HepG2 (cell line): Measurements from ENCODE around the gene FIZ1. TPM values are rescaled to one million over a fixed set of nuclear protein-coding genes. Genes with fewer than 3 reads are reported as not detected.

Experiments
- ATM ChIP-seq: fragments of 450-650 bp; IDR thresholded peaks from 2 replicates; pipeline ENCODE4 v1.7.1; 2017; ENCODE audit warnings: mild to moderate bottlenecking, borderline replicate concordance
- BHLHE40 ChIP-seq: IDR thresholded peaks from 2 replicates; pipeline ENCODE4 v1.6.1; 2011; ENCODE audit warnings: low read length, improper control_type of control experiment
- CBX5 ChIP-seq: sonication (generic); formaldehyde crosslinking; IDR thresholded peaks from 2 replicates; pipeline ENCODE4 v1.4.0; 2020; ENCODE audit warnings: missing genetic modification reagents, borderline replicate concordance
- CREB1 ChIP-seq, 2 experiments: fragments of 450-650 bp in 1 of 2; IDR thresholded peaks; 2 replicates each; pipeline ENCODE4 v1.6.1; 2016 to 2017; ENCODE audit warnings: control low read depth in 1 of 2, mild to moderate bottlenecking in 1 of 2, missing compliant biosample characterization in 1 of 2, missing genetic modification characterization in 1 of 2
- DR1 ChIP-seq: sonication (generic); formaldehyde crosslinking; IDR thresholded peaks from 2 replicates; pipeline ENCODE4 v1.8.0; 2021; ENCODE audit warnings: mild to moderate bottlenecking, missing genetic modification reagents, inconsistent platforms
- HMG20A ChIP-seq: IDR thresholded peaks from 2 replicates; pipeline ENCODE4 v1.6.1; 2016; ENCODE audit warnings: borderline replicate concordance
- HNRNPK ChIP-seq: fragments of 200-400 bp; formaldehyde crosslinking; IDR thresholded peaks from 2 replicates; pipeline ENCODE4 v1.6.1; 2018; ENCODE audit warnings: low read length, low read depth, moderate library complexity, mild to moderate bottlenecking; ENCODE audit not compliant: poor library complexity, severe bottlenecking
- JARID2 ChIP-seq: sonication (generic); formaldehyde crosslinking; IDR thresholded peaks from 2 replicates; pipeline ENCODE4 v1.8.1; 2023; ENCODE audit warnings: missing genetic modification reagents, inconsistent platforms; ENCODE audit not compliant: insufficient replicate concordance
- MAFK ChIP-seq, 2 experiments: IDR thresholded peaks in 1 of 2; conservative IDR thresholded peaks in 1 of 2; 2 replicates each; pipeline ENCODE4 v1.6.1; 2011; ENCODE audit warnings: improper control_type of control experiment in 2 of 2, low read length in 2 of 2
- MED13 ChIP-seq: sonication (generic); formaldehyde crosslinking; IDR thresholded peaks from 2 replicates; pipeline ENCODE4 v1.5.0; 2020; ENCODE audit warnings: missing genetic modification reagents
- MLLT10 ChIP-seq: sonication (generic); formaldehyde crosslinking; IDR thresholded peaks from 2 replicates; pipeline ENCODE4 v1.4.0; 2020; ENCODE audit warnings: missing genetic modification reagents
- MYPOP ChIP-seq: sonication (generic); formaldehyde crosslinking; IDR thresholded peaks from 2 replicates; pipeline ENCODE4 v1.8.1; 2023; ENCODE audit warnings: mild to moderate bottlenecking, moderate library complexity, missing genetic modification reagents
- NONO ChIP-seq, 2 experiments: fragments of 450-650 bp in 1 of 2; sonication (generic) in 1 of 2; formaldehyde crosslinking in 1 of 2; IDR thresholded peaks in 1 of 2; conservative IDR thresholded peaks in 1 of 2; 2 replicates each; pipeline versions ENCODE4 v1.6.1 to v1.8.0; 2017 to 2022; ENCODE audit warnings: mild to moderate bottlenecking in 1 of 2, missing genetic modification reagents in 1 of 2, moderate library complexity in 1 of 2
- NR2F1 ChIP-seq, 2 experiments: fragments of 450-650 bp in 1 of 2; formaldehyde crosslinking in 1 of 2; IDR thresholded peaks; 2 replicates each; pipeline versions ENCODE4 v1.5.0 to v1.6.1; 2016 to 2020; ENCODE audit warnings: mild to moderate bottlenecking in 1 of 2, missing compliant biosample characterization in 1 of 2, missing genetic modification reagents in 1 of 2, moderate library complexity in 1 of 2
- SIX1 ChIP-seq: sonication (generic); formaldehyde crosslinking; IDR thresholded peaks from 2 replicates; pipeline ENCODE4 v1.4.0; 2020; ENCODE audit warnings: missing genetic modification reagents, borderline replicate concordance
- TBX2 ChIP-seq: sonication (generic); formaldehyde crosslinking; IDR thresholded peaks from 2 replicates; pipeline ENCODE4 v1.5.0; 2020; ENCODE audit warnings: missing genetic modification reagents, mild to moderate bottlenecking, borderline replicate concordance
- TEF ChIP-seq: sonication (generic); formaldehyde crosslinking; IDR thresholded peaks from 2 replicates; pipeline ENCODE4 v1.5.0; 2020; ENCODE audit warnings: missing genetic modification reagents
- TGIF2 ChIP-seq: IDR thresholded peaks from 2 replicates; pipeline ENCODE4 v1.6.1; 2016; ENCODE audit warnings: control low read depth, missing compliant biosample characterization
- U2AF2 ChIP-seq: fragments of 200-400 bp; formaldehyde crosslinking; IDR thresholded peaks from 2 replicates; pipeline ENCODE4 v1.6.1; 2017; ENCODE audit warnings: low read depth, mild to moderate bottlenecking, low read length
- YY1 ChIP-seq: IDR thresholded peaks from 2 replicates; pipeline ENCODE4 v1.6.1; 2011; ENCODE audit warnings: low read length, low read depth, moderate library complexity, mild to moderate bottlenecking; ENCODE audit not compliant: insufficient read depth, insufficient replicate concordance
- ZKSCAN5 ChIP-seq: sonication (generic); formaldehyde crosslinking; IDR thresholded peaks from 2 replicates; pipeline ENCODE4 v1.5.1; 2020; ENCODE audit warnings: mild to moderate bottlenecking, missing genetic modification reagents
- ZNF10 ChIP-seq: sonication (generic); formaldehyde crosslinking; IDR thresholded peaks from 2 replicates; pipeline ENCODE4 v1.4.0; 2020; ENCODE audit warnings: mild to moderate bottlenecking, low read depth, missing genetic modification reagents, borderline replicate concordance
- ZNF292 ChIP-seq: sonication (generic); formaldehyde crosslinking; IDR thresholded peaks from 2 replicates; pipeline ENCODE4 v1.8.1; 2022; ENCODE audit warnings: mild to moderate bottlenecking, low read depth, missing genetic modification reagents, borderline replicate concordance
- ZNF350 ChIP-seq: sonication (generic); formaldehyde crosslinking; IDR thresholded peaks from 2 replicates; pipeline ENCODE4 v1.4.0; 2020; ENCODE audit warnings: mild to moderate bottlenecking, low read depth, missing genetic modification reagents, borderline replicate concordance
- ZNF576 ChIP-seq: sonication (generic); formaldehyde crosslinking; IDR thresholded peaks from 2 replicates; pipeline ENCODE4 v1.4.0; 2020; ENCODE audit warnings: mild to moderate bottlenecking, missing genetic modification reagents
- ZNF619 ChIP-seq: sonication (generic); formaldehyde crosslinking; IDR thresholded peaks from 2 replicates; pipeline ENCODE4 v1.4.0; 2020; ENCODE audit warnings: mild to moderate bottlenecking, missing genetic modification reagents
- ZNF639 ChIP-seq: conservative IDR thresholded peaks from 2 replicates; pipeline ENCODE4 v1.6.1; 2018; ENCODE audit warnings: missing genetic modification reagents
- ZNF777 ChIP-seq: sonication (generic); formaldehyde crosslinking; IDR thresholded peaks from 2 replicates; pipeline ENCODE4 v1.4.0; 2020; ENCODE audit warnings: missing genetic modification reagents
- ZNF780A ChIP-seq: sonication (generic); formaldehyde crosslinking; IDR thresholded peaks from 2 replicates; pipeline ENCODE4 v1.8.0; 2022; ENCODE audit warnings: mild to moderate bottlenecking, missing genetic modification reagents, moderate library complexity
- polyA plus RNA-seq, 8 experiments: library from polyadenylated mRNA; depleted of rRNA in 3 of 8; stranded (reverse) in 7 of 8; unstranded in 1 of 8; fragments of >200 nt; fragmentation: Illumina TruSeq in 4 of 8; extraction: Trizol in 4 of 8; gene quantifications; 2 replicates each; pipeline versions ENCODE4 v1.2.1 to v1.2.3, GENCODE V29; 2011 to 2016; ENCODE audit warnings: low read depth in 4 of 8, missing spikeins in 1 of 8, mixed read lengths in 1 of 8; ENCODE audit not compliant: insufficient read depth in 1 of 8
- total RNA-seq, 5 experiments: library from RNA; depleted of rRNA; stranded (reverse); fragments of >200 nt; fragmentation: Illumina TruSeq; extraction: Trizol; gene quantifications; 2 replicates each; pipeline ENCODE4 v1.2.3, GENCODE V29; 2016; ENCODE audit warnings: low read depth in 1 of 5

Gene FIZ1
- total and polyA plus RNA-seq, 2 of the 13 experiments (the other 11 are each of a cell fraction or from before 2014, with no cell fraction given): 3.6 to 5.9 TPM

- TF ChIP-seq HNRNPK (no peak), ZNF777 (CRISPR knock-in tag) (no peak), TEF (CRISPR knock-in tag) (no peak), NONO (IDR thresholded peaks at IDR 0.05) (no peak), NONO (CRISPR knock-in tag; conservative IDR thresholded peaks at IDR 0.05) (peak; percentile 91), CREB1 (IDR thresholded peaks at IDR 0.05) (peak; percentile 84), CREB1 (CRISPR knock-in tag; IDR thresholded peaks at IDR 0.05) (peak; percentile 95), U2AF2 (no peak), NR2F1 (CRISPR knock-in tag; IDR thresholded peaks at IDR 0.05) (no peak), ZNF10 (CRISPR knock-in tag) (no peak), ZNF576 (CRISPR knock-in tag) (no peak), ATM (no peak), MAFK (conservative IDR thresholded peaks at IDR 0.05 in 1 of 2, IDR thresholded peaks at IDR 0.05 in 1 of 2; ENCODE audit: low read length in 2 of 2) (no peak), SIX1 (CRISPR knock-in tag) (no peak), TBX2 (CRISPR knock-in tag) (peak; percentile 51; the same call in 1 of the 2 replicates), YY1 (peak; percentile 94), DR1 (CRISPR knock-in tag) (no peak; the same call in 1 of the 2 replicates), ZNF292 (CRISPR knock-in tag) (no peak), MED13 (CRISPR knock-in tag) (no peak), BHLHE40 (no peak), ZNF350 (CRISPR knock-in tag) (peak; percentile 59; the same call in 1 of the 2 replicates), CBX5 (CRISPR knock-in tag) (no peak), ZNF780A (CRISPR knock-in tag) (no peak), ZNF639 (peak; percentile 79; the same call in 1 of the 2 replicates), TGIF2 (no peak), ZNF619 (CRISPR knock-in tag) (no peak), HMG20A (CRISPR knock-in tag) (peak; percentile 8; the same call in 1 of the 2 replicates), ZKSCAN5 (no peak), MLLT10 (no peak), JARID2 (CRISPR knock-in tag) (no peak), MYPOP (CRISPR knock-in tag) (peak; percentile 61; the same call in 1 of the 2 replicates)
Observed at GRCh38 chr19:55599468-55599841, at the start of gene FIZ1 (continued).
